HepG2 (cell line): Measurements from ENCODE around the gene CRYBB2. TPM values are rescaled to one million over a fixed set of nuclear protein-coding genes. Genes with fewer than 3 reads are reported as not detected.
"Not testable (repeated sequence)": the region's sequence is repeated elsewhere in the genome, so short reads cannot be mapped to it uniquely, and the experiment has no call there.

Experiments
- ATAC-seq: fragments of 200-7000 bp; cut with Tn5 transposase; 3 replicates; pipeline ENCODE4 v1.9.1; 2020; ENCODE audit warnings: mild to moderate bottlenecking, moderate library complexity
- BruUV-seq: library from RNA; stranded (reverse); fragments of 400-500 nt; replicated peaks from 2 replicates; lab custom pipeline; 2021; lab: Mats Ljungman, UMichigan
- CTCF ChIA-PET: fragments of 300-600 bp; formaldehyde crosslinking; extraction: SDS; loops from one replicate; lab custom pipeline; 2021; ENCODE audit warnings: low total read pairs, inconsistent platforms, low intra/inter-chr PET ratio; lab: Yijun Ruan, JAX
- POLR2A ChIA-PET: fragments of 350-600 bp; sonication (Branson Sonifier 250); formaldehyde crosslinking; loops from one replicate; lab custom pipeline; 2020; ENCODE audit warnings: antibody characterized with exemption, inconsistent platforms; lab: Yijun Ruan, JAX
- DNase-seq: peaks from one replicate; pipeline ENCODE4 v3.0.0-alpha.2; 2015; ENCODE audit warnings: low spot score
- FAIRE-seq: peaks from 3 replicates; lab custom pipeline; 2011; peaks lifted over from hg19 to GRCh38; lab: Jason Lieb, UNC
- H2AFZ ChIP-seq: one replicate; pipeline ENCODE4 v1.6.1; 2011; ENCODE audit warnings: low read length, inconsistent platforms
- H3K27ac ChIP-seq: fragments of 300-600 bp; 3 replicates; pipeline ENCODE4 v1.8.0; 2011; ENCODE audit warnings: mixed run types, mild to moderate bottlenecking, mixed read lengths, low read length, inconsistent platforms; ENCODE audit not compliant: insufficient read depth; ENCODE audit errors: extremely low read length
- H3K27me3 ChIP-seq, 2 experiments: fragments of 200-600 bp in 1 of 2; 2 replicates in 1 of 2; 3 replicates in 1 of 2; pipeline versions ENCODE4 v1.6.0 to v1.8.0; 2011; ENCODE audit warnings: low read length in 2 of 2, mild to moderate bottlenecking in 2 of 2, moderate library complexity in 2 of 2, inconsistent platforms in 1 of 2; ENCODE audit not compliant: insufficient read depth in 2 of 2, control insufficient read depth in 1 of 2
- H3K36me3 ChIP-seq, 2 experiments: fragments of 200-600 bp in 1 of 2; replicated peaks in 1 of 2; 2 replicates in 1 of 2; 3 replicates in 1 of 2; pipeline versions ENCODE4 v1.5.1 to v1.8.0; 2011; ENCODE audit warnings: low read length in 2 of 2, inconsistent platforms in 1 of 2; ENCODE audit not compliant: insufficient read depth in 2 of 2, control insufficient read depth in 1 of 2
- H3K4me1 ChIP-seq: 2 replicates; pipeline ENCODE4 v1.5.1; 2012; ENCODE audit warnings: low read length, inconsistent platforms; ENCODE audit not compliant: insufficient read depth
- H3K4me2 ChIP-seq: 2 replicates; pipeline ENCODE4 v1.6.0; 2011; ENCODE audit warnings: low read depth, low read length, inconsistent platforms
- H3K4me3 ChIP-seq, 3 experiments: fragments of 200-600 bp in 1 of 3; sonication (generic), shearing (Covaris generic) in 1 of 3; replicated peaks in 1 of 3; 2 replicates each; pipeline ENCODE4 v1.5.1; 2011 to 2016; ENCODE audit warnings: low read length in 3 of 3, inconsistent platforms in 2 of 3, low read depth in 2 of 3, mild to moderate bottlenecking in 2 of 3, control low read depth in 1 of 3, mixed read lengths in 1 of 3; ENCODE audit not compliant: insufficient read depth in 1 of 3
- H3K79me2 ChIP-seq: one replicate; pipeline ENCODE4 v1.6.1; 2011; ENCODE audit warnings: low read length, inconsistent platforms; ENCODE audit not compliant: insufficient read depth
- H3K9ac ChIP-seq: 2 replicates; pipeline ENCODE4 v1.6.0; 2011; ENCODE audit warnings: mild to moderate bottlenecking, low read depth, low read length, inconsistent platforms; ENCODE audit not compliant: insufficient read depth
- H3K9me3 ChIP-seq: 2 replicates; pipeline ENCODE4 v1.5.1; 2012; ENCODE audit warnings: mild to moderate bottlenecking, low read length
- H4K20me1 ChIP-seq: 2 replicates; pipeline ENCODE4 v1.6.0; 2011; ENCODE audit warnings: inconsistent platforms, mild to moderate bottlenecking, low read length, moderate library complexity; ENCODE audit not compliant: insufficient read depth
- WGBS: methylation state at CpG from one replicate; pipeline ENCODE4 v1.1.6; 2017; ENCODE audit warnings: low lambda C conversion rate; 5-methylcytosine and 5-hydroxymethylcytosine counted together
- in situ Hi-C: cut with HindIII; loops from 2 replicates; pipeline ENCODE4 v1.10.0; 2017; ENCODE audit warnings: low pct_unique_long_range_greater_than_20kb; ENCODE audit not compliant: extremely low pct_ligation_motif_present
- intact Hi-C: fragments of 100-400 bp; cut with micrococcal nuclease; formaldehyde crosslinking; loops from one replicate; pipeline ENCODE4 v1.10.0; 2022; ENCODE audit not compliant: unreplicated experiment
- polyA plus RNA-seq, 8 experiments: library from polyadenylated mRNA; depleted of rRNA in 3 of 8; stranded (reverse) in 7 of 8; unstranded in 1 of 8; fragments of >200 nt; fragmentation: Illumina TruSeq in 4 of 8; extraction: Trizol in 4 of 8; gene quantifications; 2 replicates each; pipeline versions ENCODE4 v1.2.1 to v1.2.3, GENCODE V29; 2011 to 2016; ENCODE audit warnings: low read depth in 4 of 8, missing spikeins in 1 of 8, mixed read lengths in 1 of 8; ENCODE audit not compliant: insufficient read depth in 1 of 8
- small RNA-seq, 3 experiments: library from RNA; depleted of rRNA; stranded (forward); fragments of <200 nt; gene quantifications; one replicate each; pipeline ENCODE3, GENCODE V24; 2012; ENCODE audit warnings: low read depth in 2 of 3, low replicate concordance in 1 of 3; ENCODE audit not compliant: insufficient read length in 3 of 3, insufficient read depth in 2 of 3
- total RNA-seq, 5 experiments: library from RNA; depleted of rRNA; stranded (reverse); fragments of >200 nt; fragmentation: Illumina TruSeq; extraction: Trizol; gene quantifications; 2 replicates each; pipeline ENCODE4 v1.2.3, GENCODE V29; 2016; ENCODE audit warnings: low read depth in 1 of 5

The CRYBB2 gene
- total and polyA plus RNA-seq, 2 of the 13 experiments (the other 11 are each of a cell fraction or from before 2014, with no cell fraction given): 0.11 to 0.18 TPM

DNA sequence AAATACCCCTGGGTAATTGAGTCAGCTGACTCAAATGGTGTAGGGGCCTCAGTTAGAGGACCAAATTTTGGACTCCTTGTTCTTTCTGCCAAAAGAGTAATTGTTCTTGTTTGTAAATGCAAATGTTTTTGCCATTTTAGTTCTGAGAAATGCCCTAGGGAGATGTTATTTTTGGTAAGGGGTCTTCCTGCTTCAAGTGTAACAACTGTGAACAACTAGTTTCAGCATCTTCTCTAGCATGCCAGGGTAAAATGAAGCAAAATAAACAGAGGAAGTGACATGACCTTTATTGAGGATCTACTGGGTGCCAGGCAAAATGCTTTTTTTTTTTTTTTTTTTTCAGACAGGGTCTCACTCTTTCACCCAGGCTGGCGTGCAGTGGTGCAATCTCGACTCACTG lies 60.7 kb downstream of the CRYBB2 start:
- FAIRE-seq, BruUV-seq, H3K27ac ChIP-seq, DNase-seq, H3K4me1 ChIP-seq, H3K9me3 ChIP-seq, intact Hi-C loops, in situ Hi-C loops, CTCF ChIA-PET, H3K4me3 ChIP-seq, H4K20me1 ChIP-seq, H3K9ac ChIP-seq, H3K36me3 ChIP-seq, H3K4me2 ChIP-seq, H3K79me2 ChIP-seq, H2AFZ ChIP-seq, ATAC-seq, POLR2A ChIA-PET: not testable (repeated sequence)
- H3K27me3 ChIP-seq: peaks cover 3 to 31% of the 10 kb centered on the region in 2 experiments; a peak in 3 of 5 replicates
- WGBS: 10% methylated on average over 2 of the region's 2 CpGs

Small RNA genes within 50 kb of the gene (small RNA-seq; reads per million reads assigned to genes)
- gene Z99916.2: 0 reads per million in 3 experiments

Other genes starting within 250 kb of the CRYBB2 start
- gene CRYBB3, start 19.8 kb upstream of the CRYBB2 start, total RNA-seq (2016; rRNA removed; fragmentation: Illumina TruSeq; extraction: Trizol): 0.18 TPM in 1 of 2 replicates, not detected in the other
- gene CRYBB3, start 19.8 kb upstream of the CRYBB2 start, polyA plus RNA-seq (2011; rRNA removed): 0.28 and 0.60 TPM in 2 replicates